GM06990 (cell line): ENCODE data around the gene TBX6.
A peak's percentile ranks its signal among the peaks of the same experiment; 100 is the strongest.

Experiments used
- DNase-seq: peaks from one replicate; pipeline ENCODE4 v3.0.0-alpha.2; 2011; ENCODE audit not compliant: insufficient read length; ENCODE audit errors: extremely low read depth
- H3K27me3 ChIP-seq: replicated peaks from 2 replicates; pipeline ENCODE4 v1.6.0; 2011; ENCODE audit warnings: low read length; ENCODE audit not compliant: control insufficient read depth, insufficient read depth
- H3K36me3 ChIP-seq: 2 replicates; pipeline ENCODE4 v1.5.1; 2011; ENCODE audit warnings: low read length; ENCODE audit not compliant: control insufficient read depth, insufficient read depth
- H3K4me3 ChIP-seq: replicated peaks from 2 replicates; pipeline ENCODE4 v1.5.1; 2011; ENCODE audit warnings: low read depth, mild to moderate bottlenecking, control low read depth, low read length
- TF ChIP-seq, protein P1 (sequence below): IDR thresholded peaks from 2 replicates; pipeline ENCODE4 v1.5.1; 2011; ENCODE audit warnings: low read length, control low read depth, mild to moderate bottlenecking, inconsistent platforms; ENCODE audit not compliant: insufficient read depth, poor library complexity, severe bottlenecking

The TBX6 gene

DNA sequence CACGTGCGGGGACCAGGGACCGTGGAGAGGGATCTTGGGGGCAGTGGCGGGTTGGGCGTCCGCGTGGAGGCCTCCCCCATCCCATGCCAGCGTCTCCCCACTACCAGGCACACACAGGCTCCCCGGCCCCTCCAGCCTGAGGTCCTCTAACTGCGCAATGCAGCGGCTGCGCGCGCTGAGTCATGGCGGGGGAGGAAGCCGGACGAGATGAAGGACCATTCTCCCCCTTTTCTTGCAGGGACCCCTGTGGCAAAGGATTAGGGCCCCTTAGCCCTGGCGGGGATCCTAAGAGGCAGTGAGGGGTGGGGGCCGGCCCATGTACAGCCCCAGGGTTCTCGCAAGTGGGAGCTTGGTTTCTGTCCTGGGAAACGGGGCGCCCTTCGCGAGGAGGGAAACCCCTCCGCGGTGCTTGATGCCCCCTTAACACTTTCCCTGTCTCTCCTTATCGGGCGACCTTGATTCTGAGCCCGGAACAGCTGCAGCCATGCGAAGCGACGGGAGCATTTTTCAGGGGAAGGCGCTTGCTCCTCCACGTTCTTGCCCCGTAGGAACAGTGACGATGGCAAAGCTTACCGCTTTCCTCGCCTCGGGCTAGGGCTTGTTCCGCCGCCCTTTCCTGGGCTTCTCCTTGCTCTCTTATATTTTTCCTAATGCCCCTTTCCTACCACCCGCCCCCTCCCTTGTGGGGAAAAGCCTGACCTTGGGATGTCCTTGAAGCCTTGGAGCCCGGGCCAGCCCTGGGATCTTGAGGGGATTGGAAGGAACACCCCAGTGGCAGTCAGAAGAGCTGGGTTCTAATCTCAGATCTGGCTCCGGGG lies 25.6 kb downstream of the TBX6 start:
- H3K27me3 ChIP-seq = no peaks in the 10 kb centered on the region
- H3K4me3 ChIP-seq = peak overlapping the region; percentile 95
- TF ChIP-seq, protein P1, sequence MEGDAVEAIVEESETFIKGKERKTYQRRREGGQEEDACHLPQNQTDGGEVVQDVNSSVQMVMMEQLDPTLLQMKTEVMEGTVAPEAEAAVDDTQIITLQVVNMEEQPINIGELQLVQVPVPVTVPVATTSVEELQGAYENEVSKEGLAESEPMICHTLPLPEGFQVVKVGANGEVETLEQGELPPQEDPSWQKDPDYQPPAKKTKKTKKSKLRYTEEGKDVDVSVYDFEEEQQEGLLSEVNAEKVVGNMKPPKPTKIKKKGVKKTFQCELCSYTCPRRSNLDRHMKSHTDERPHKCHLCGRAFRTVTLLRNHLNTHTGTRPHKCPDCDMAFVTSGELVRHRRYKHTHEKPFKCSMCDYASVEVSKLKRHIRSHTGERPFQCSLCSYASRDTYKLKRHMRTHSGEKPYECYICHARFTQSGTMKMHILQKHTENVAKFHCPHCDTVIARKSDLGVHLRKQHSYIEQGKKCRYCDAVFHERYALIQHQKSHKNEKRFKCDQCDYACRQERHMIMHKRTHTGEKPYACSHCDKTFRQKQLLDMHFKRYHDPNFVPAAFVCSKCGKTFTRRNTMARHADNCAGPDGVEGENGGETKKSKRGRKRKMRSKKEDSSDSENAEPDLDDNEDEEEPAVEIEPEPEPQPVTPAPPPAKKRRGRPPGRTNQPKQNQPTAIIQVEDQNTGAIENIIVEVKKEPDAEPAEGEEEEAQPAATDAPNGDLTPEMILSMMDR = no peak
- peaks cover 36% of the 10 kb centered on the region for H3K36me3 ChIP-seq
- DNase-seq = no peak

DNA sequence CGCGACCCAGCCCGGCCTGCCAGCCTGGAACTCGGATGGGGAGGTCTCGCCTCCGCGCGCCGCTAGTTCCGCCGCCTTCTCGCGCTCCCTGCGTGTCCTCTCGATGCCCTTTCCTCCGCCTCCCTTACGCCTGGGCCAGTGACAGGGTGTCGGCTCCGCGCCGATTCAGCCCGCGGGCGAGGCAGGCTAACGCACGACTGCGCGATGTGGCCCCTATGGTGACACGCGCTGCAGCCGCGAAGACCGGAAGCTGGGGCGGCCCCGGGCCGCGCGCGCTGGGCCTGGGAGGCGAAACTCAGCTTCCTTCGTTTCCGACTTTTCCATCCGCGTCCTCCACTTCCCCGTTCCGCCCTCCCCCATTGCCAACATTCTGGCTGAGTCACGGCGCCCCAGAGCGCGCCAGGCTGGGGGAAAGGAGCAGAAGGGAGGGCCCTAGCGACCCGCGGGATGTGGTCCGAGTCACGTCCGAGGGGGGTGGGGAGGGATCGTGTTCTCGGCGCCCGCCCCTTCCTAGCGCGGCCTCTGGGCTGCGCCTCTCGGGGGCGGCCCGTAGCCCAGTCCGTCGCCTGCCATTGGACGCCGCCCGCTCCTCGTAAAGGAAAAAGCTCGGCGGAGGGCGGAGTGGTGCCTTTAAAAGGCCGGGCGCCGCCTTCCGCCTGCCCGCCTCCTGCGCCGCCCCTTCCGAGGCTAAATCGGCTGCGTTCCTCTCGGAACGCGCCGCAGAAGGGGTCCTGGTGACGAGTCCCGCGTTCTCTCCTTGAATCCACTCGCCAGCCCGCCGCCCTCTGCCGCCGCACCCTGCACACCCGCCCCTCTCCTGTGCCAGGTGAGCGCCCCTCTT lies 26.4 kb downstream of the TBX6 start, which contains the start of gene ALDOA:
TSS of gene ALDOA (plus strand) at position 659 of the 841 bp plus-strand sequence. CDS start 1,138 bp downstream, outside the sequence.
- H3K27me3 ChIP-seq = no peaks in the 10 kb centered on the region
- peak; percentile 98 for DNase-seq
- H3K36me3 ChIP-seq = peaks cover 32% of the 10 kb centered on the region
- H3K4me3 ChIP-seq = peak within 1 kb of the TSS; percentile 95
- TF ChIP-seq, protein P1 = no peak

DNA sequence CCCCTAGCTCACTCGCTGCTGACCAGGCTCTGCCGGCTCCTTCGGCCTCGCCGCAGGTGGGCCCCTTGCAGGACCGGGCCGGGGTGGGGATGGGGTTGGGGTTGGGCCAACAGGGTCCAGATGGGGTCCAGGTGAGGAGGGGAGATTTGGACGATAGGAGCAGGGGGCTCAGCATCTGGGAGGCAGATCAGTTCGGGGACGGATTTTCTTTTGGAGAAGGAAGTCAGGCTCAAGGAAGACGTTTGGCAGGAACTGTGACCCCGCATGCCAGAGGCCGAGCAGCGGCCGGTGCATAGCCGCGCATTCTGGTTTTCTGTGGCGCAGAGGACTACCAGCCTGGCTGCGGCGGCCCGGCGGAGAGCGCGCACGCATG lies 27.0 kb downstream of the TBX6 start:
- peak overlapping the region; percentile 95 for H3K4me3 ChIP-seq
- H3K36me3 ChIP-seq = peaks cover 26% of the 10 kb centered on the region
- TF ChIP-seq, protein P1 = no peak
- no peaks in the 10 kb centered on the region for H3K27me3 ChIP-seq
- DNase-seq = no peak

DNA sequence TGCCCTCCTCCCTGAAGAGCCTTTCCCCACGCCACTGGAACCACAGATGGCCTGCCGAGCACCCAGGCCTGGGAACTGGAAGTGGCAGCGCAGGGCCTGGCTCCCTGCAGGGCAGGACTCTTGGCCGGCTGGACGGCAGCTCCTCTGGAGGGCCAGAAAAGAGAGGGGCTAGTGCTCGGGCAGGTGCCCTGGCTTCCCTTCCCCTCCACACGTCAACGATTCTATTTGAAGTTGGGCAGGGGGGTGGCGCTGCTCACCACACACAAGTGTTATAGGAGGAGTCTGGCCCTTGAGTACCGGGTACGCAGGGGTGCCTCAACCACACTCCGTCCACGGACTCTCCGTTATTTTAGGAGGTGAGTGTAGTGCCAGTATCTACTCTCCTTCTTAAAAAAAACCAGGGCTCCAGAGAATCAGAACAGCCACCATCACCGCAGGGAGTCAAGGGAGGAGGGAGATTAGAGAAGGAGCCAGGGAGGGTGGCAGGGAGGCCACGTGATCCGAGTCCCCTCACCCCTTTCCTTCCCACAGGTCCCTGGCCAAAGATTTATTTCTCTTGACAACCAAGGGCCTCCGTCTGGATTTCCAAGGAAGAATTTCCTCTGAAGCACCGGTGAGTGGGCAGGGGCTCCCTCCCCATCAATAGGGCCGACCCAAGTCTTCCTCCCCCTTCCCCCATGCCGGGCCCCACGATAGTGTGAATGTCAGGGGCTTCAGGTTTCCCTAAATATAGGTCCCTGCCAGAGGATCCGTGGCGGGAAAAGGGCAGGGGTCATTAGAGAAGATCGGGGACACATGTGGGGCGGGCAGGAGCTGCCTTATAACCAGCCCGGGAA lies 27.6 kb downstream of the TBX6 start:
- H3K27me3 ChIP-seq = no peaks in the 10 kb centered on the region
- TF ChIP-seq, protein P1 = peak; percentile 48
- peak overlapping the region; percentile 95 for H3K4me3 ChIP-seq
- peaks cover 20% of the 10 kb centered on the region for H3K36me3 ChIP-seq
- peak; percentile 64 for DNase-seq

DNA sequence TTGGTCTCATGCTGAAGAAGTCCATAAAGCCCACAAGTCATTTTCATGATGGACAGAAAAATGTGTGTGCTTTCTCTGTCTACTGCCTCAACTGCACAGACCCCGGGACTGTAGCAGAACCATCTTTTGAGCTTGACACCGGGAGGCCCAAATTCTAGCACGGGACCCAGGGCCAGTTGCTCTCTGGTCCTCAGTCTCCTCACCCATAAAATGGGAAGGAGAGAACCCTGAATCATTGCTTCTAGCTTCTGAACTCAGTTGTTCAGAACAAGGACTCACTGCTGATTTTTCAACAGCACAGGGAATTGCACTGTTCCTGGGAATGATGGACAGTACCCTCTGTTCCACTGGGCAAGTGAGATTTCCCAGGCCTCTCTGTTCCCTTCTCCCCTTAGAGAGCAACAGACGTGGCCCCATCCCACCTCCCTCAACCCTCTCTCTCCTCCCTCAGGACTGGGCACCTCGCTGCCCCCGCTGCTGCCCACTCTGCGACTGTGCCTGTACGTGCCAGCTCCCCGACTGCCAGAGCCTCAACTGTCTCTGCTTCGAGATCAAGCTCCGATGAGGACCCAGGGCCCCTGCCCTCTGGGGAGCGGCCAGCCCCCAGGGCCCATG lies 28.3 kb downstream of the TBX6 start:
- DNase-seq = no peak
- TF ChIP-seq, protein P1 = no peak
- Histone ChIP-seq H3K36me3 (peaks cover 12% of the 10 kb centered on the region), H3K27me3 (no peaks in the 10 kb centered on the region), H3K4me3 (peak overlapping the region; percentile 95)
